ENCODE results near the gene BBIP1. TPM values are rescaled to one million over a fixed set of nuclear protein-coding genes. Genes with fewer than 3 reads are reported as not detected.

Gene BBIP1
- polyA plus RNA-seq, 4 donors = 41.2 to 55.6 (median 54.0) TPM

Other genes with a start within 250 kb of the BBIP1 start
- 100 to 1,000 TPM; 208 to 290 (median 237) TPM for gene PDCD4, start 47.3 kb downstream of the BBIP1 start, polyA plus RNA-seq (ENCODE audit: insufficient read length in 4 of 4)
- gene SHOC2, start 424 bp upstream of the BBIP1 start, polyA plus RNA-seq (ENCODE audit: insufficient read length in 4 of 4) = 10 to 100 TPM; 37.0 to 44.6 (median 44.4) TPM
- gene ADRA2A, start 157.8 kb upstream of the BBIP1 start, polyA plus RNA-seq (ENCODE audit: insufficient read length in 4 of 4) = 1 to 10 TPM; 2.4 to 4.5 (median 3.7) TPM

Data from right renal pelvis (tissue), 4 donors.